Endothelial cell of umbilical vein (primary cell): Measurements from ENCODE around the gene SPPL3. TPM values are rescaled to one million over a fixed set of nuclear protein-coding genes. Genes with fewer than 3 reads are reported as not detected.

Experiments
- BruUV-seq: library from RNA; stranded (reverse); fragments of 400-500 nt; replicated peaks from 2 replicates; lab custom pipeline; 2021; lab: Mats Ljungman, UMichigan
- CTCF ChIA-PET: fragments of 300-600, 350-600 bp; sonication (Branson Sonifier 250); formaldehyde crosslinking; loops from one replicate; lab custom pipeline; 2021; ENCODE audit warnings: antibody characterized with exemption, inconsistent platforms; lab: Charles Lee
- POLR2A ChIA-PET: fragments of 300-600, 350-600 bp; sonication (Branson Sonifier 250); formaldehyde crosslinking; loops from one replicate; lab custom pipeline; 2021; ENCODE audit warnings: antibody characterized with exemption, inconsistent platforms; lab: Charles Lee
- DNase-seq: peaks from one replicate; pipeline ENCODE4 v3.0.0-alpha.2; 2011; ENCODE audit warnings: low read depth, low spot score
- FAIRE-seq: peaks from 2 replicates; lab custom pipeline; 2011; peaks lifted over from hg19 to GRCh38; lab: Jason Lieb, UNC
- H2AFZ ChIP-seq: 2 replicates; pipeline ENCODE4 v1.6.0; 2012; ENCODE audit warnings: low read depth, low read length, control low read depth, inconsistent platforms
- H3K27ac ChIP-seq: 2 replicates; pipeline ENCODE4 v1.5.1; 2011; ENCODE audit warnings: low read depth, mild to moderate bottlenecking, control low read depth, low read length, moderate library complexity; ENCODE audit not compliant: insufficient read depth
- H3K27me3 ChIP-seq, 2 experiments: 2 replicates each; pipeline versions ENCODE4 v1.6.0 to v1.6.1; 2011; ENCODE audit warnings: low read length in 2 of 2, mixed read lengths in 1 of 2; ENCODE audit not compliant: control insufficient read depth in 2 of 2, insufficient read depth in 2 of 2
- H3K36me3 ChIP-seq, 2 experiments: 2 replicates in 1 of 2; 3 replicates in 1 of 2; pipeline ENCODE4 v1.5.1; 2011; ENCODE audit warnings: low read length in 2 of 2, mild to moderate bottlenecking in 1 of 2, moderate library complexity in 1 of 2; ENCODE audit not compliant: control insufficient read depth in 2 of 2, insufficient read depth in 2 of 2; ENCODE audit errors: extremely low read depth in 1 of 2
- H3K4me1 ChIP-seq: 3 replicates; pipeline ENCODE4 v1.5.1; 2011; ENCODE audit warnings: mild to moderate bottlenecking, low read length; ENCODE audit not compliant: control insufficient read depth, insufficient read depth; ENCODE audit errors: extremely low read depth
- H3K4me2 ChIP-seq: 2 replicates; pipeline ENCODE4 v1.6.1; 2011; ENCODE audit warnings: low read length, control low read depth, mixed read lengths; ENCODE audit not compliant: insufficient read depth
- H3K4me3 ChIP-seq, 3 experiments: fragments of 200-600 bp in 1 of 3; sonication (generic), shearing (Covaris generic) in 1 of 3; replicated peaks in 1 of 3; 2 replicates each; pipeline ENCODE4 v1.5.1; 2011 to 2016; ENCODE audit warnings: control low read depth in 3 of 3, low read length in 3 of 3, mild to moderate bottlenecking in 2 of 3, inconsistent platforms in 1 of 3, low read depth in 1 of 3, moderate library complexity in 1 of 3; ENCODE audit not compliant: insufficient read depth in 1 of 3
- H3K79me2 ChIP-seq: 2 replicates; pipeline ENCODE4 v1.6.0; 2012; ENCODE audit warnings: low read length, inconsistent platforms; ENCODE audit not compliant: control insufficient read depth, insufficient read depth
- H3K9ac ChIP-seq: replicated peaks from 2 replicates; pipeline ENCODE3; 2011; ENCODE audit warnings: low read length, control low read depth; ENCODE audit not compliant: insufficient read depth; ENCODE audit errors: extremely low read depth
- H3K9me1 ChIP-seq: replicated peaks from 3 replicates; pipeline ENCODE4 v1.6.0; 2011; ENCODE audit warnings: mild to moderate bottlenecking, low read length; ENCODE audit not compliant: control insufficient read depth, insufficient read depth; ENCODE audit errors: extremely low read depth
- H3K9me3 ChIP-seq: replicated peaks from 2 replicates; pipeline ENCODE4 v1.5.1; 2012; ENCODE audit warnings: low read length, inconsistent platforms; ENCODE audit not compliant: control insufficient read depth, insufficient read depth
- H4K20me1 ChIP-seq: replicated peaks from 2 replicates; pipeline ENCODE3; 2011; ENCODE audit warnings: mild to moderate bottlenecking, low read length; ENCODE audit not compliant: control insufficient read depth, insufficient read depth; ENCODE audit errors: extremely low read depth
- EZH2 ChIP-seq: IDR thresholded peaks from 2 replicates; pipeline ENCODE4 v1.6.1; 2012; ENCODE audit warnings: borderline replicate concordance, low read depth, mild to moderate bottlenecking, moderate library complexity, low read length, inconsistent platforms; ENCODE audit not compliant: severe bottlenecking
- FOS ChIP-seq: IDR thresholded peaks from 2 replicates; pipeline ENCODE4 v1.6.1; 2011; ENCODE audit warnings: mild to moderate bottlenecking, low read length, moderate library complexity, borderline replicate concordance; ENCODE audit not compliant: insufficient read depth
- GATA2 ChIP-seq: IDR thresholded peaks from 2 replicates; pipeline ENCODE4 v1.7.0; 2011; ENCODE audit warnings: low read depth, mild to moderate bottlenecking, moderate library complexity, mixed read lengths, low read length; ENCODE audit not compliant: insufficient read length, insufficient read depth
- JUN ChIP-seq: IDR thresholded peaks from 2 replicates; pipeline ENCODE4 v1.6.1; 2011; ENCODE audit warnings: borderline replicate concordance, low read depth; ENCODE audit not compliant: insufficient read length, insufficient read depth
- MYC ChIP-seq: IDR thresholded peaks from one replicate; pipeline ENCODE4 v1.6.1; 2011; ENCODE audit warnings: mild to moderate bottlenecking, low read depth, low read length
- POLR2A ChIP-seq: IDR thresholded peaks from 2 replicates; pipeline ENCODE4 v1.6.1; 2012; ENCODE audit warnings: low read depth, mild to moderate bottlenecking, control low read depth, low read length
- POLR2AphosphoS5 ChIP-seq: IDR thresholded peaks from 2 replicates; pipeline ENCODE4 v1.6.1; 2012; ENCODE audit warnings: low read depth, mild to moderate bottlenecking, control low read depth, low read length, moderate library complexity; ENCODE audit not compliant: insufficient read depth
- dilution Hi-C: fragments of 300-500 bp; cut with MboI; formaldehyde crosslinking; loops from one replicate; pipeline ENCODE4 v1.15.0; 2019; ENCODE audit warnings: low sequenced_read_pairs; ENCODE audit not compliant: extremely low pct_ligation_motif_present
- intact Hi-C: fragments of 100-400 bp; cut with micrococcal nuclease; formaldehyde crosslinking; loops from one replicate; pipeline ENCODE4 v1.10.0; 2022
- polyA plus RNA-seq, 4 experiments: library from polyadenylated mRNA; depleted of rRNA in 3 of 4; stranded (reverse) in 3 of 4; unstranded in 1 of 4; fragments of >200 nt; gene quantifications; 2 replicates each; pipeline versions ENCODE4 v1.2.1 to v1.2.3, GENCODE V29; 2011 to 2012; ENCODE audit warnings: missing spikeins in 1 of 4
- total RNA-seq: library from RNA; stranded (reverse); gene quantifications from 2 replicates; pipeline ENCODE4 v1.2.3, GENCODE V29; 2021
- TF ChIP-seq, protein P1 (sequence below), 2 donors: IDR thresholded peaks; 1 replicate in 1 of 2; 2 replicates in 1 of 2; pipeline ENCODE4 v1.5.1; 2011; ENCODE audit warnings: low read length in 2 of 2, mild to moderate bottlenecking in 2 of 2, moderate library complexity in 2 of 2, control low read depth in 1 of 2, inconsistent platforms in 1 of 2, low read depth in 1 of 2; ENCODE audit not compliant: insufficient read depth in 1 of 2; ENCODE audit errors: extremely low read depth in 1 of 2
- TF ChIP-seq, protein P2 (sequence below): IDR thresholded peaks from 2 replicates; pipeline ENCODE4 v1.6.1; 2011; ENCODE audit not compliant: insufficient read depth, insufficient read length

The SPPL3 gene
- total and polyA plus RNA-seq, 2 donors (not counting 3 experiments of a cell fraction or from before 2014, with no cell fraction given) = 30.6 to 53.0 TPM

DNA sequence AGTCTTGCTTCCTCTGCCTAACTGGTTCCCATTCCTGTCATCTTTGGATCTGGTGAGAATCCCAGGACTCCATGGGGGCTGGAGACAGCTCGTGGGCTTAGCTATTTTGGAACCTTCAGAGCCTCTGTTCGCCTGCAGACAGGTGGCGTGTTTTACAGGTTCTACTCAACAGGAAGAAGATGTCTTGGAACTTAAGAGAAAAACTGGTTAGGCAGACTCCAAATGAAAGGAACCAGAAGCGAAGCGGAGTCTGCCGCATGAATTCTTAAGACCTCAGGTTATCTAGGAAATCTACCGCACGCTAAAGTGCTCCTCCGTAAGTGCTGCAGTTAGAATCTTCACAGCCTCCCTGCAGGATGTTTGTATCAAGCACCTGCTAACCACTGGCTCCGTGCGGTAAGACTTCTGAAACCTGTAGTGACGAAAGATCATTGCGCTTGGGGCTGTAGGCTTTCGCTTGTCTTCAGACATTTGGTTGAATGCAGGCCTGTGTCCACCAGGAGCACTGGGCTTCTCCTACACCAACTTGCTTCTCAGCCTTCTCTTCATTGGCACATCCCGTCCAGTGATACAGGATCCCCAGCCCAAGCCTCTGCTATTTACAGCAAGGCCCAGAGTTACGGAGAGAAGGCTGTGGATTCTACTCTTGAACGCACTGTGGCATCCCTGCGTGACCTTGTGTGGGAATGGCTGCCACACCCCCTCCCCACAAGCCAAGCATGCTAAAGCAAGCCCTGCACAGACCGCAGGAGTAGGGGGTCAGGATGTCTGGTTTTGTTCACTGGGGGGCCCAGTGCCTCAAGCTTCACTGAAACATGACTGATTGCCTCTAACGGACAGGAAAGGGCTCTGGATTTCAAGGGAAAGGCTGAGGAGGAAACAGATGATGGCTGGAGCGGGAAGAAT is 143.6 kb downstream of the SPPL3 start:
- Histone ChIP-seq H3K4me2 (no peak overlapping the region), H4K20me1 (no peaks in the 10 kb centered on the region), H3K4me1 (no peaks in the 10 kb centered on the region), H3K9me1 (no peaks in the 10 kb centered on the region), H3K4me3 (no peak overlapping the region), H3K79me2 (no peaks in the 10 kb centered on the region), H3K9ac (no peak overlapping the region), H3K27me3 (no peaks in the 10 kb centered on the region), H2AFZ (no peak overlapping the region), H3K36me3 (peaks cover 6 to 17% of the 10 kb centered on the region in 2 experiments), H3K27ac (no peak overlapping the region), H3K9me3 (no peaks in the 10 kb centered on the region)
- DNase-seq = no peak
- TF ChIP-seq MYC (no peak), FOS (no peak), POLR2AphosphoS5 (no peak), GATA2 (no peak), POLR2A (no peak), JUN (no peak), EZH2 (no peak)
- TF ChIP-seq, protein P1, sequence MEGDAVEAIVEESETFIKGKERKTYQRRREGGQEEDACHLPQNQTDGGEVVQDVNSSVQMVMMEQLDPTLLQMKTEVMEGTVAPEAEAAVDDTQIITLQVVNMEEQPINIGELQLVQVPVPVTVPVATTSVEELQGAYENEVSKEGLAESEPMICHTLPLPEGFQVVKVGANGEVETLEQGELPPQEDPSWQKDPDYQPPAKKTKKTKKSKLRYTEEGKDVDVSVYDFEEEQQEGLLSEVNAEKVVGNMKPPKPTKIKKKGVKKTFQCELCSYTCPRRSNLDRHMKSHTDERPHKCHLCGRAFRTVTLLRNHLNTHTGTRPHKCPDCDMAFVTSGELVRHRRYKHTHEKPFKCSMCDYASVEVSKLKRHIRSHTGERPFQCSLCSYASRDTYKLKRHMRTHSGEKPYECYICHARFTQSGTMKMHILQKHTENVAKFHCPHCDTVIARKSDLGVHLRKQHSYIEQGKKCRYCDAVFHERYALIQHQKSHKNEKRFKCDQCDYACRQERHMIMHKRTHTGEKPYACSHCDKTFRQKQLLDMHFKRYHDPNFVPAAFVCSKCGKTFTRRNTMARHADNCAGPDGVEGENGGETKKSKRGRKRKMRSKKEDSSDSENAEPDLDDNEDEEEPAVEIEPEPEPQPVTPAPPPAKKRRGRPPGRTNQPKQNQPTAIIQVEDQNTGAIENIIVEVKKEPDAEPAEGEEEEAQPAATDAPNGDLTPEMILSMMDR (IDR thresholded peaks at IDR 0.05; ENCODE audit: extremely low read depth in 1 of 2, insufficient read depth in 1 of 2, low read depth in 1 of 2, low read length in 2 of 2) = no peak
- TF ChIP-seq, protein P2, sequence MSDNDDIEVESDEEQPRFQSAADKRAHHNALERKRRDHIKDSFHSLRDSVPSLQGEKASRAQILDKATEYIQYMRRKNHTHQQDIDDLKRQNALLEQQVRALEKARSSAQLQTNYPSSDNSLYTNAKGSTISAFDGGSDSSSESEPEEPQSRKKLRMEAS = no peak
- POLR2A ChIA-PET = no interaction called here
- dilution Hi-C loops = no loop called here
- intact Hi-C loops = no loop called here
- CTCF ChIA-PET = no interaction called here
- BruUV-seq = no TSS peak
- FAIRE-seq = no peak
